Subcutaneous abdominal adipose tissue (tissue), 5 donors: Measurements from ENCODE around the gene REXO1.
"Not testable (repeated sequence)": the region's sequence is repeated elsewhere in the genome, so short reads cannot be mapped to it uniquely, and the experiment has no call there.

Experiments used
- H3K27ac ChIP-seq: one replicate; pipeline ENCODE4 v1.7.0; 2013; ENCODE audit warnings: low read depth, mild to moderate bottlenecking, inconsistent platforms, low read length, moderate library complexity
- H3K27me3 ChIP-seq, 5 donors: one replicate each; pipeline ENCODE4 v1.7.0; 2013; ENCODE audit warnings: low read length in 5 of 5, inconsistent platforms in 1 of 5; ENCODE audit not compliant: control insufficient read depth in 5 of 5, insufficient read depth in 4 of 5
- H3K36me3 ChIP-seq, 5 donors: one replicate each; pipeline ENCODE4 v1.7.0; 2013; ENCODE audit warnings: low read length in 5 of 5; ENCODE audit not compliant: control insufficient read depth in 5 of 5, insufficient read depth in 5 of 5
- H3K4me1 ChIP-seq, 5 donors: one replicate each; pipeline ENCODE4 v1.7.0; 2013; ENCODE audit warnings: low read length in 5 of 5, mild to moderate bottlenecking in 3 of 5, moderate library complexity in 1 of 5; ENCODE audit not compliant: control insufficient read depth in 5 of 5, insufficient read depth in 5 of 5
- H3K4me3 ChIP-seq, 5 donors: one replicate each; pipeline ENCODE4 v1.7.0; 2013; ENCODE audit warnings: low read length in 5 of 5, low read depth in 1 of 5
- H3K9ac ChIP-seq, 5 donors: one replicate each; pipeline ENCODE4 v1.7.0; 2013; ENCODE audit warnings: low read length in 5 of 5, mild to moderate bottlenecking in 4 of 5, moderate library complexity in 3 of 5
- H3K9me3 ChIP-seq, 5 donors: one replicate each; pipeline ENCODE4 v1.7.0; 2013; ENCODE audit warnings: low read length in 5 of 5; ENCODE audit not compliant: control insufficient read depth in 5 of 5
- donor health status: healthy.
- donor health status: healthy.
- donor health status: healthy.
- donor health status: healthy.
- donor health status: healthy.

Gene REXO1, protein sequence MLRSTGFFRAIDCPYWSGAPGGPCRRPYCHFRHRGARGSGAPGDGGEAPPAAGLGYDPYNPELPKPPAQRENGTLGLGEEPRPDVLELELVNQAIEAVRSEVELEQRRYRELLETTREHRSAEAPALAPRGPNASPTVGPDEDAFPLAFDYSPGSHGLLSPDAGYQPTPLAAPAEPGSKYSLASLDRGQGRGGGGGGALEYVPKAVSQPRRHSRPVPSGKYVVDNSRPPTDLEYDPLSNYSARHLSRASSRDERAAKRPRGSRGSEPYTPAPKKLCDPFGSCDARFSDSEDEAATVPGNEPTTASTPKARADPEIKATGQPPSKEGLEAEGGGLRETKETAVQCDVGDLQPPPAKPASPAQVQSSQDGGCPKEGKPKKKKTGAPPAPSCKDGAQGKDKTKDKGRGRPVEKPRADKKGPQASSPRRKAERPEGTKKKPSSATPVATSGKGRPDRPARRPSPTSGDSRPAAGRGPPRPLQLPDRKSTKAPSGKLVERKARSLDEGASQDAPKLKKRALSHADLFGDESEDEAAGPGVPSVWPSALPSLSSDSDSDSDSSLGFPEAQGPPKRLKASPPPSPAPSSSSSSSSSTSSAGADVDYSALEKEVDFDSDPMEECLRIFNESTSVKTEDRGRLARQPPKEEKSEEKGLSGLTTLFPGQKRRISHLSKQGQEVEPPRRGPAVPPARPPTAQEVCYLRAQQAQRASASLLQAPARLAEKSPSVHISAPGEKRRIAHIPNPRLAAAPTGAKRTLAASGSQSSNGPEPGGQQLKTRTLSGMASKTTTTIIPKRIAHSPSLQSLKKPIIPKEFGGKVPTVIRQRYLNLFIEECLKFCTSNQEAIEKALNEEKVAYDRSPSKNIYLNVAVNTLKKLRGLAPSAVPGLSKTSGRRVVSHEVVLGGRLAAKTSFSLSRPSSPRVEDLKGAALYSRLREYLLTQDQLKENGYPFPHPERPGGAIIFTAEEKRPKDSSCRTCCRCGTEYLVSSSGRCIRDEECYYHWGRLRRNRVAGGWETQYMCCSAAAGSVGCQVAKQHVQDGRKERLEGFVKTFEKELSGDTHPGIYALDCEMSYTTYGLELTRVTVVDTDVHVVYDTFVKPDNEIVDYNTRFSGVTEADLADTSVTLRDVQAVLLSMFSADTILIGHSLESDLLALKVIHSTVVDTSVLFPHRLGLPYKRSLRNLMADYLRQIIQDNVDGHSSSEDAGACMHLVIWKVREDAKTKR

DNA sequence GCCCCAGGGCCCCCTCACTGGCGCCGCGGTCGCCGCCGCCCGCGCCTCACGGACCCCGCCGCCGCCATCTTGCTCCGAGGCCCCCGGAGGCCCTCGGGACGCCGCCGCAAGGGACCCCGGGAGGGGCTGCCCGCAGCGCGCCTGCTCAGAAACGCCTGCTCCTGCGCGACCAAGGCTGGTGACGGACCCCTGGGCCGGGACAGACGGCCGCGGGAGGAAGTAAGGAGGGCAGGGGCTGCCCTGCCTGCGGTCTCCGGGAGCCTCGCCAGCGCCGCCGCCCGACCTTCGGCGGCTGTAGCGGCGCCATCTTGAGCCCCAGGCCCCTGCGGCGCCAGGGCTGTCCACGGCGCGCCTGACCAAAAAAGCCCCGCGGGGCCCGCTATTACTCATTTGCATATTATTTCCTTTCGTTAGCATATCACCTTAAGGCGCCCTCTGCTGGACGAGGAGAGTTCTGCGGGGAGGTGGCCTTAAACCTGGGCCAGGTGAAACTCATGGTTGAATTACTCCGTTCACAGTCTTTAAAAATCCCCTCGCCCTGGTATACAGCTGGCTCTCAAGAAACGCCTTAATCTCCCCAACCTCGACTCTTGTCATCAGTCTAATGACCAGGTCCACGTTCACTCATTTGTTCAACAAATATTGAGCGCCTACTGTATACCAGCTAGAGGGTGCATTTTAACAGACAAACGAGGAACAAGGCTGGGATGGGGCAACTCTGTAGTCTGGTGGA lies at the start of gene REXO1:
Gene REXO1, minus strand, starts transcription at position 85 of the 733 bp plus-strand sequence. CDS start 125 bp downstream, outside the sequence.
- H3K27me3 ChIP-seq = peaks cover 0 to 6% (median 0%) of the 10 kb centered on the region in 5 donors
- peak within 1 kb of the TSS; percentile 93 for H3K27ac ChIP-seq
- peak within 1 kb of the TSS; percentile 81 to 99 (median 97) for H3K9ac ChIP-seq
- H3K9me3 ChIP-seq = no peaks in the 10 kb centered on the region
- H3K36me3 ChIP-seq = peaks cover 0 to 10% (median 7%) of the 10 kb centered on the region in 5 donors
- peak within 1 kb of the TSS; percentile 84 to 93 (median 90) for H3K4me3 ChIP-seq
- peaks cover 16 to 55% (median 45%) of the 10 kb centered on the region in 5 donors for H3K4me1 ChIP-seq

DNA sequence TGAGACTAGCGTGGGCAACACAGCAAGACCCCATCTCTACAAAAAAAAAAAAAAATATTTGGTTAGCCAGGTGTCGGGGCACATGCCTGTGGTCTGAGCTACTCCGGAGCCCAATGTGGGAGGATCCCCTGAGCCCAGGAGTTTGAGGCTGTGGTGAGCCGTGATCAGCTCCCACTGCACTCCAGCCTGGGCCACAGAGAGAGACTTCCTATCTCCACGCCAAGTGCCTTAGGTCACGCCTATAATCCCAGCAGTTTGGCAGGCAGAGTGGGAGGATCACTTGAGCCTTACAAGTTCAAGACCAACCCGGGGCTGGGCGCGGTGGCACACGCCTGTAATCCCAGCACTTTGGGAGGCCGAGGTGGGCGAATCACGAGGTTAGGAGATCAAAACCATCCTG lies 48.2 kb upstream of the REXO1 start:
- Histone ChIP-seq H3K4me1 (peaks cover 4 to 32% (median 19%) of the 10 kb centered on the region in 5 donors), H3K36me3 (no peaks in the 10 kb centered on the region), H3K9ac (no peak overlapping the region), H3K4me3 (no peak overlapping the region), H3K27ac (no peak overlapping the region), H3K9me3 (no peaks in the 10 kb centered on the region), H3K27me3 (no peaks in the 10 kb centered on the region)

DNA sequence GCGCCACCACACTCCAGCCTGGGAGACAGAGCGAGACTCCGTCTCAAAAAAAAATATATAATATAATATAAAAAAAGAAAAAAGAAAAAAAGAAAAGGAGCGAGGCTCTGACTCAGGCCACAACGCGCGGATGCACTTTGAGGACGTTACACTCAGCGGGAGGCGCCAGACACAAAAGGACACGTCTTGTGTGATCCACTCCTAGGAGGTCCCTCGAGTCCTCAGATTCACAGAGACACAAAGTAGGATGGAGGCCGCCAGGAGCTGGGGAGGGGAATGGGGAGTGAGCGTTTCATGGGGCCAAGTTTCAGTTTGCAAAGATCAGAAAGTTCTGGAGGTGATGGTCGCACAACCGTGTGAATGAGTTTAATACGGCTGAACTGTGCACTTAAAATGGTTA lies 45.5 kb upstream of the REXO1 start:
- Histone ChIP-seq H3K4me3 (no peak overlapping the region), H3K4me1 (peaks cover 4 to 32% (median 19%) of the 10 kb centered on the region in 5 donors), H3K27me3 (no peaks in the 10 kb centered on the region), H3K9me3 (no peaks in the 10 kb centered on the region), H3K36me3 (no peaks in the 10 kb centered on the region), H3K27ac (no peak overlapping the region), H3K9ac (no peak overlapping the region)

DNA sequence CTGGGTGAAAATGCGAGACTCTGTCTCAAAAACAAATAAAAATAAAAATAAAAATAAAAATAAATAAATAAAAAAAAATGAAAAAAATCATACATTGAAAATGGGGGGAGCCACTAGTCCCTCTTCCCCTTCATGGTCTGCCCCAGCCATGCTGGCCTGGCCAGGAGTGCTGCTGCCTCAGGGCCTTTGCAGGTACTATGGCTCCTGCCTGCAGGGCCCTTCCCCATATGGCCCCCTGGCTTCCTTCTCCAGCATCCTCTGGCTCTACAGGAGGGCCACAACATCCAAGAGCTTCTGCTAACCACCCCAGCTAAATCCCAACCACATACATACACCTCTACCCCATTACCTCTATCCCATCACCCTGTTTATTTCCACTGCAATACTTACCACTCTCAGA lies 41.6 kb upstream of the REXO1 start:
- Histone ChIP-seq H3K27ac (no peak overlapping the region), H3K4me1 (peaks cover 3 to 12% (median 8%) of the 10 kb centered on the region in 5 donors), H3K9me3 (no peaks in the 10 kb centered on the region), H3K4me3 (no peak overlapping the region), H3K9ac (no peak overlapping the region), H3K27me3 (no peaks in the 10 kb centered on the region), H3K36me3 (no peaks in the 10 kb centered on the region)

DNA sequence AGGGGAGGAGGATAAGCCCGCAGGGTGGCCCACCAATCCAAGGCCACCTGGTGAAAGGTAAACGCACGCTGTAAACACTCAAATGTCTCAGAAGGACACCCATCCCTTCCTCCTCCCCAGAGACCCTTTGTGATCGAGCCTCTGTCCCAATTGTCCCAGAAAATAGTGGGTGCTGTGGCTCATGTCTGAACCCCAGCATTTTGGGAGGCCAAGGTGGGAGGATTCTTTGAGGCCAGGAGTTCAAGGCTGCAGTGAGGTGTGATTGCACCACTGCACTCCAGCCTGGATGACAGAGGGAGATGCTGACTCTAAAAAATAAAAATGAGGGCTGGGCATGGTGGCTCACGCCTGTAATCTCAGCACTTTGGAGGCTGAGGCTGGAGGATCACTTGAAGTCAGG lies 40.1 kb upstream of the REXO1 start:
- no peak overlapping the region for H3K27ac ChIP-seq
- no peak overlapping the region for H3K4me3 ChIP-seq

DNA sequence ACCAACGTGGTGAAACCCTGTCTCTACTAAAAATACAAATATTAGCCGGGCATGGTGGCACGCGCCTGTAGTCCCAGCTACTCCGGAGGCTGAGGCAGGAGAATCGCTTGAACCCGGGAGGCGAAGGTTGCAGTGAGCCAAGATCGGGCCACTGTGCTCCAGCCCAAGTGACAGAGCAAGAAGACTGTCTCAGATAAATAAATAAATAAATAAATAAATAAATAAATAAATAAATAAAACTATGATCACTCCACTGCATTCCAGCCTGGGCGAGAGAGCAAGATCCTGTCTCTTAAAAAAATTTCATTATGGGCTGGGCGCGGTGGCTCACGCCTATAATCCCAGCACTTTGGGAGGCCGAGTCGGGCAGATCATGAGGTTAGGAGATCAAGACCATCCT lies 38.1 kb upstream of the REXO1 start:
- H3K4me1 ChIP-seq = peaks cover 23 to 43% (median 40%) of the 10 kb centered on the region in 5 donors
- not testable (repeated sequence) for H3K27ac ChIP-seq, H3K9ac ChIP-seq, H3K27me3 ChIP-seq, H3K36me3 ChIP-seq, H3K9me3 ChIP-seq, H3K4me3 ChIP-seq

More for the DNA sequence above, 40.1 kb upstream of the REXO1 start:
- H3K27me3 ChIP-seq = no peaks in the 10 kb centered on the region
- H3K9me3 ChIP-seq = no peaks in the 10 kb centered on the region
- peaks cover 12 to 27% (median 23%) of the 10 kb centered on the region in 5 donors for H3K4me1 ChIP-seq
- no peak overlapping the region for H3K9ac ChIP-seq
- H3K36me3 ChIP-seq = no peaks in the 10 kb centered on the region

DNA sequence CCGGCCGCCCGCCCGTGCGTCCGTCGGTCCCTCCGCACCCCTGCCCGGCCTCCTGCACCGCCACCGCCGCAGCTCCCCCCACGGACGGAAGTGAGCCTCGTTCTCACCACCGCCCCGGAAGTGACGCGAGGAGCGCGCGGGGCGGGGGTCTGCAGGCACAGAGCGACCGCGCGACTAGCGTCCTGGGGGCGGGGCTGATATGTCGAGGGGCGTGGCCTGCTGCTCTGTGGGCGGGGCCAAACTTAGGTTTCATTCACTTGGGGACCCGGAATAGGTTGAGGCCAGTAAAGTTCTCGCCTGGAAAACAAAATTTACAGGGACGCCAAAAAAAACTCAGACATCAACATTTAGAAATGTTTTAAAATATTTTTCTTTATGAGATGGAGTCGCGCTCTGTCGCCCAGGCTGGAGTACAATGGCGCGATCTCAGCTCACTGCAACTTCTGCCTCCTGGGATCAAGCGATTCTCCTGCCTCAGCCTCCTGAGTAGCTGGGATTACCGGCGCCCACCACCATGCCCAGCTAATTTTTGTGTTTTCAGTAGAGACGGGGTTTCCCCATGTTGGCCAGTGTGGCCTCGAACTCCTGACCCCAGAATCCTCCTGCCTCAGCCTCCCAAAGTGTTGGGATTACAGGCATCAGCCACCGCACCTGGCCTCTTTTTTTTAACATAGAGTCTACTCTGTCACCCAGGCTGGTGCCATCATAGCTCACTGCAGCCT lies 37.3 kb upstream of the REXO1 start, which contains the start of gene ABHD17A:
Gene ABHD17A, minus strand, starts transcription at position 99 of the 722 bp plus-strand sequence. CDS start 3,930 bp downstream, outside the sequence.
- not testable (repeated sequence) for H3K36me3 ChIP-seq, H3K27me3 ChIP-seq, H3K9me3 ChIP-seq
- Histone ChIP-seq H3K9ac (peak within 1 kb of the TSS; percentile 82 to 95 (median 87)), H3K27ac (peak within 1 kb of the TSS; percentile 52), H3K4me3 (peak within 1 kb of the TSS; percentile 81 to 94 (median 91)), H3K4me1 (peaks cover 23 to 48% (median 44%) of the 10 kb centered on the region in 5 donors)

DNA sequence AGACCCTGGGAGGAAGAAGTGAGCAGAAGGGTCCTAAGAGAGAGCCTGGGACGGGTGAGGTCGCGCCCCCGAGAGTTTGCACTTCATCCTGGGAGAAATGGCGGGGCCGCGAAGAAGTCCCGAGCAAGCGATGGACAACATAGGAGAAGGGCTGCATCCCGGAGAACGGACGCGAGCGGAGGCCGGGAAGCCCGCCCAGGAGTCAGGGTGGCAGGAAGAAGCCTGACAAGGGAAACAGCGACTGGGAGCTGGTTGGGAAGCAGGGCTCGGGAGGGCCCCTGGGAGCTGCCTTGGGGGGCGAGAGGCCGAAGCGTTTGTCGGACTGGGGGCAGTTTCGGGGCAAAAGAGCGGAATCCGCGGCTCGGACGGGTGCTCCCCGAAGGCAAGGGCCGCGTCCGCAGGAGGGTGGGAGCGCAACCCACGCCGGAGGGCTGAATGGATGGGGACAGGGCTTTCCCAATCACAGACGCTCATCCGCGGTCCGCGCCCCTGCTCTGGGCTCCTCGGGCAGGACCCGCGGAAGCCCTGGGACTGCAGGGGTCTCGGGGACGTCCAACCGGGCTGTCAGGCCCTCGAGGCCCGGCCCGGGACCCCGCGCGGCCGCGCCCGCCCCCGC lies 36.5 kb upstream of the REXO1 start:
- Histone ChIP-seq H3K4me3 (peak overlapping the region; percentile 81 to 94 (median 91)), H3K9ac (peak overlapping the region; percentile 82 to 95 (median 87)), H3K9me3 (no peaks in the 10 kb centered on the region), H3K27ac (peak overlapping the region; percentile 52), H3K4me1 (peaks cover 23 to 54% (median 50%) of the 10 kb centered on the region in 5 donors), H3K27me3 (no peaks in the 10 kb centered on the region), H3K36me3 (peaks cover 0 to 12% (median 4%) of the 10 kb centered on the region in 5 donors)
